Colonic mucosa (tissue), 4 donors: ENCODE data around the gene KCNC2. TPM values are rescaled to one million over a fixed set of nuclear protein-coding genes. Genes with fewer than 3 reads are reported as not detected.

Experiments used
- DNase-seq: peaks from one replicate; pipeline ENCODE4 v3.0.0-alpha.2; 2020
- H3K27ac ChIP-seq: fragments of 200-600 bp; one replicate; pipeline ENCODE4 v1.8.0; 2021
- H3K27me3 ChIP-seq: fragments of 200-600 bp; one replicate; pipeline ENCODE4 v1.8.0; 2021
- H3K36me3 ChIP-seq: fragments of 200-600 bp; one replicate; pipeline ENCODE4 v1.8.0; 2021
- H3K4me1 ChIP-seq: fragments of 200-600 bp; one replicate; pipeline ENCODE4 v1.8.0; 2021; ENCODE audit warnings: mild to moderate bottlenecking
- H3K4me3 ChIP-seq: fragments of 200-600 bp; one replicate; pipeline ENCODE4 v1.8.0; 2021
- H3K9ac ChIP-seq, 2 donors: one replicate each; pipeline ENCODE4 v1.7.0; 2013; ENCODE audit warnings: control low read depth in 2 of 2, low read depth in 2 of 2, low read length in 2 of 2
- H3K9me3 ChIP-seq: fragments of 200-600 bp; one replicate; pipeline ENCODE4 v1.8.0; 2021
- intact Hi-C: fragments of 100-400 bp; cut with DNase I; formaldehyde crosslinking; loops from one replicate; pipeline ENCODE4 v1.14.1; 2022
- total RNA-seq, 2 donors: library from RNA; stranded (reverse); fragmentation: NEBNext Ultra II Directional in 1 of 2; extraction: Animal tissue kit (Norgen Biotek cat#: 25700) in 1 of 2; gene quantifications; one replicate each; pipeline ENCODE4 v1.2.1, GENCODE V29; 2021
- TF ChIP-seq, protein P1 (sequence below): fragments of 200-600 bp; IDR thresholded peaks from one replicate; pipeline ENCODE4 v1.8.0; 2022; ENCODE audit warnings: antibody characterized with exemption, mild to moderate bottlenecking
- donor health status: healthy.
- donor health status: DM: no; HTN: no; CAD: no.
- donor health status: DM: no; HTN: no; CAD: no.

Gene KCNC2
- total RNA-seq, 2 donors from 2014 or later, result 0.16 TPM; not detected in 1

DNA sequence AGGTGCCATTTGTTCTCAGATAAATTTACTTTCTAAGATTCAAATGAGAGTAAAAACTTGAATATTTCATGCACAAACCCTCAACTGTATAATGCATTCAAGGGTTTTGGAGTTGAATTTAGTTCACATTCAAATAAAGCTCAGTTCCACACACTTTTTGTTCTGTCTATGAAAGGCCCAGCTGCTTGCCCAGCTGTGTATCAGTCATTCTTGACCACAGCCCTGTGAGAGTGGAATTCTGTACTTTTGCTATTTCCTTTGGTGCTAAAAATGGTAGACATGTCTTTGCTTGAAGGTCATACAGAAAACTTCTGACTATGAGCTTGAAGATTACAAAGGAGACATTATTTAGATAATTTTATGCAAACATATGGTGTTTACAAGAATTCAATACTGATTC, 110.4 kb downstream of the KCNC2 start:
- Histone ChIP-seq H3K4me3 (no peak overlapping the region), H3K36me3 (no peaks in the 10 kb centered on the region), H3K9me3 (no peaks in the 10 kb centered on the region), H3K9ac (no peak overlapping the region), H3K4me1 (no peaks in the 10 kb centered on the region), H3K27me3 (no peaks in the 10 kb centered on the region), H3K27ac (no peak overlapping the region)
- no peak for DNase-seq
- intact Hi-C loops, result no loop called here
- TF ChIP-seq, protein P1, sequence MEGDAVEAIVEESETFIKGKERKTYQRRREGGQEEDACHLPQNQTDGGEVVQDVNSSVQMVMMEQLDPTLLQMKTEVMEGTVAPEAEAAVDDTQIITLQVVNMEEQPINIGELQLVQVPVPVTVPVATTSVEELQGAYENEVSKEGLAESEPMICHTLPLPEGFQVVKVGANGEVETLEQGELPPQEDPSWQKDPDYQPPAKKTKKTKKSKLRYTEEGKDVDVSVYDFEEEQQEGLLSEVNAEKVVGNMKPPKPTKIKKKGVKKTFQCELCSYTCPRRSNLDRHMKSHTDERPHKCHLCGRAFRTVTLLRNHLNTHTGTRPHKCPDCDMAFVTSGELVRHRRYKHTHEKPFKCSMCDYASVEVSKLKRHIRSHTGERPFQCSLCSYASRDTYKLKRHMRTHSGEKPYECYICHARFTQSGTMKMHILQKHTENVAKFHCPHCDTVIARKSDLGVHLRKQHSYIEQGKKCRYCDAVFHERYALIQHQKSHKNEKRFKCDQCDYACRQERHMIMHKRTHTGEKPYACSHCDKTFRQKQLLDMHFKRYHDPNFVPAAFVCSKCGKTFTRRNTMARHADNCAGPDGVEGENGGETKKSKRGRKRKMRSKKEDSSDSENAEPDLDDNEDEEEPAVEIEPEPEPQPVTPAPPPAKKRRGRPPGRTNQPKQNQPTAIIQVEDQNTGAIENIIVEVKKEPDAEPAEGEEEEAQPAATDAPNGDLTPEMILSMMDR, result no peak

DNA sequence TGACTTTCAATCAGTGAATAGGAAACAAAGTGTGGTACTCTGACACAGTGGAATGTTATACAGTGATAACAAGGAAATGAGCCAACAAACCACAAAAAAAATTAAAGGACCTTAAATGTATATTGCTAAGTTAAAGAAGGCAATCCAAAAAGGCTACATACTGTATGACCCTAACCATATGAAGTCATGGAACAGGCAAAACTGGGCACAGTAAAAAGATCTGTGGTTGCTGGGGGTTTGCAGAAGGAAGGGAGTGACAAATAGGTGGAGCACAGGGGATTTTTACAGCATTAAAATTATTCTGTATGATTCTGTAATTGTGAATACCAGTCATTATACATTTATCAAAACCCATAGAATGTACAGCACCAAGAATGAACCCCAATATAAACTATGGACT, 112.6 kb downstream of the KCNC2 start:
- Histone ChIP-seq H3K9me3 (no peaks in the 10 kb centered on the region), H3K4me3 (no peak overlapping the region), H3K9ac (no peak overlapping the region), H3K4me1 (no peaks in the 10 kb centered on the region), H3K36me3 (no peaks in the 10 kb centered on the region), H3K27ac (no peak overlapping the region), H3K27me3 (no peaks in the 10 kb centered on the region)
- TF ChIP-seq, protein P1, result no peak
- intact Hi-C loops, result no loop called here
- DNase-seq, result no peak

DNA sequence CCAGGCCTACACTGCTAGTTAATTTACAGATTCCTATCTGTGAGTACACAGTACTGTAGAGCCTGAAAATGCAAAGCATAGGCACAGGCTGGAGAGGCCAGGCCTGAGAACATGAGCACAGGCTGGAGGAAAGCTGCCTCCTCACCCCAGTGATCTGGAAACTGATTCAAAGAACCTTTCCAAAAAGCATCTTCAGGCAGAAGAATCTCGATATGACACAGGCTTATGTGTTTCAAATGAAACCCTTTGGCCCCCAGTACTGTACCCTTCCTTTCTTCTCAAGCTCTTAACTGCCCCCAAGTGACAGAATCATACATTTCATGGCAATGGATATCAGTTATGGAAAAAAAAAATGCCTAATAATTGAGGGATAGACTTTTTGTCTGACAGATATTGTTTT, 122.0 kb downstream of the KCNC2 start:
- no peaks in the 10 kb centered on the region for H3K36me3 ChIP-seq
- H3K27me3 ChIP-seq, result no peaks in the 10 kb centered on the region
- H3K27ac ChIP-seq, result no peak overlapping the region
- H3K4me3 ChIP-seq, result no peak overlapping the region
- no peaks in the 10 kb centered on the region for H3K9me3 ChIP-seq
- TF ChIP-seq, protein P1, result no peak
- no peak for DNase-seq
- H3K4me1 ChIP-seq, result no peaks in the 10 kb centered on the region
- intact Hi-C loops, result no loop called here
- H3K9ac ChIP-seq, result no peak overlapping the region

DNA sequence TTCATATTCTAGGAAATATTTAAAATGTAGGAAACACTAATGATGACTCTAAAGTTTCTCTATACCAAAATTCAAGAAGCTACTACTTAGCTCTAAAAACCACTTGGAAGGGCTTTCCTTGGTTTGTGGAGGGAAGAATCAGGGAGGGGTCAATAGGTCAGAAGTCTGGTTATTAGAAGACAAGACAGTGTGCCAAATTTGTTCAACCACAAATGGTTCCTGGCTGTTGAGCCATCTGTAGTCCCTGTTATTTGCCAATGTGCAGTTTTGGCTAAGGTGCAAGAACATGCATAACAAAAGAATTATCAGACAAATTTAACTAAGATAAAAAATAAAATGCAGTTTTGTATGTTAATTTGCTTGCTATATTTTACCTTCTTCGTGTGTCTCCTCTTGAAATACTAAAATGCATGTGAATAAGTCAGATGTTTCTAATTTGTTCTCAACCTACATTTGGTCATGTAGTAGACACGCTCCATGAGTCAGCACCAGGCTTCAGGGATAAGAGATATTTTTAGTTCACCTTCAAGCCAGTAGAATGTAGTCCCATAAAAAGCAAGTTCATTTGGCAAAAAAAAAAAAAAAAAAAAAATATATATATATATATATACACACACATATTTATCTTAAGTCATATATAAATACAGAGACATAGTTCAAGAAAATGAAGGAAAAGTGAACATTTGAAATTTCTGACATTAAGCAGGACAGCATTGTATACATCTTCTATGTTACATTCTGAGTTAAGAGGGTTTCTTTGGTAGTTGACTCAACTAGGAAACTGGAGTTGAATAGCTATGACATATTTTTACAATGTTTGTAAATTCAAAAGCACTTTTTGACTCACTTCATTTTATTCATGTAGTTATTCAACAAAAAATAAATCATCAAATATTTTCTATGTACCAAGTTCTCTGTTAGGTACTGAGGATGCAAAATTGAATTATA, 123.3 kb downstream of the KCNC2 start:
- Histone ChIP-seq H3K27ac (no peak overlapping the region), H3K4me3 (no peak overlapping the region), H3K4me1 (no peaks in the 10 kb centered on the region), H3K27me3 (no peaks in the 10 kb centered on the region), H3K36me3 (no peaks in the 10 kb centered on the region), H3K9me3 (no peaks in the 10 kb centered on the region), H3K9ac (no peak overlapping the region)
- TF ChIP-seq, protein P1, result no peak
- no peak for DNase-seq
- intact Hi-C loops, result no loop called here

DNA sequence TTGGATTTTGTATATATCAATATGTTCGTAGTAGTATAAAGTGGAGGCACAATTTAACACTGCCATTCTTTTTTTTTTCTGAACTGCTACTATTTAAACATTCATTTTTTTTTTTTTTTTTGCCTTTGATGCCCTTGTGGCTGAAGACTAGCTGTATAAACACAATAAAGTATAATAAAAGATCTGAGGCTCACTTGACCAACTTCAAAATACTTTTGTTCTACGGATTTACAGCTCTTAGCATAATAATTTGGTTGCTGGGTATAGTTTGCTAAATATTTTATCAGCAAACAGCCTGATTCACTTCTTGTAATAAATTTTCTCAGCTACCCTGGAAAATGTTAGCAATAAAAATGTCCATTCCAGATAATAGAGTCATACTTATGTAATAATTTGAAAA, 128.3 kb downstream of the KCNC2 start:
- intact Hi-C loops, result no loop called here
- H3K9me3 ChIP-seq, result no peaks in the 10 kb centered on the region
- TF ChIP-seq, protein P1, result no peak
- H3K4me1 ChIP-seq, result no peaks in the 10 kb centered on the region
- no peaks in the 10 kb centered on the region for H3K36me3 ChIP-seq
- no peak overlapping the region for H3K4me3 ChIP-seq
- H3K9ac ChIP-seq, result no peak overlapping the region
- no peaks in the 10 kb centered on the region for H3K27me3 ChIP-seq
- DNase-seq, result no peak
- no peak overlapping the region for H3K27ac ChIP-seq
